Stimulated activated CD8-positive, alpha-beta memory T cell treated with anti-CD3 and anti-CD28 coated beads, Interleukin-15, amount 100 ng/mL, for 24 hours (primary cell): ENCODE data around the gene EIF2S2.

Experiments used
- DNase-seq: peaks from one replicate; pipeline ENCODE4 v3.0.0-alpha.2; 2020; ENCODE audit warnings: low read depth

Gene EIF2S2

DNA sequence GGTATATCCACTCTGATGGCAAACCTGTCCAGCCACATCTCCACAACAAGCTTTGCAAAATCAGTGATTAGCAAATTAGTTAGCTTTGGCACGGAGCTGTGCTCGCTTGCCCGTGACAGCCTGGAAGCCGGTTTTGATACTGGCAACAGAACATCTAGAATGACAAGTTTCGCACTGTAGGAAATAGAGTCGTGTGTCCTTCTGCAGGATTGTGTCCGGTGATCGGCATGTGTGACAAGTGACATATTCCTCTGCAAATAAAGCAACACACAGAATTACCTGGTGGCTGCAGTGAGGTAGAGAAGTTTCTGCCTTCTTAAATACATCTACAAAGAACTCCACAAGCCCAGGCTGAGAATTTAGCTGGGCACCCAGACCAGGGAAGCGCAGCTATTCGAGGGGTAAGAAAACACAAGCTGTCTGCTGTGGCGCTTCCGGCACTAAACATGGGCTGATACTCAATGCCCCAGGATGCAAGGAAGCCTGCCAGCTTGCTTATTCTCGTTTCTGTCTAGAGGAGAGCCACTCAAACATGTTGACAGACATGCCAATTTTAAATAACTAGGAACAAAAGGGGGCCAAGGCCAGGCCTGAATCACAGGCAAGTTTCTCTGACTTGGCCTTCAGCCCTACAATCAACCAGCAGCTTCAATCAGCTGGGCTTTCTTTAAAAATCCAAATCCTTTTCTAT lies 22.2 kb downstream of the EIF2S2 start:
- no peak for DNase-seq

DNA sequence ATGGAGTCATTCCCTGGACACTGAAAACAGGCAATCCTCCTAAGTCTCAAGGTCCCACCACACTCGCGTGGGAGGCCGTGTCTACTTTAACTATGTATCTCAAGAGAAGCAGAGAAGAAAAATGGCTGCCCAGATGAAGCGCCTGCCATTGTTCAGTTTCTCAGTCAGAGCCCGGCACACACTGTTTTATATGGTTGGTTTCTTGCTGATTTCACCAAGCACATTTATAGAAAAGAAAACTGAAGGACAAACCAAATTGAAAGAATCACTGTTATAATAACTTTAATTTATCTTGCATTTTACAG lies 22.9 kb downstream of the EIF2S2 start:
- DNase-seq: no peak

GRCh38 chr20:34088305-34089174 lies 23.5 kb downstream of the EIF2S2 start:
- no peak for DNase-seq

- DNase-seq: no peak
Measured at GRCh38 chr20:34085544-34086040, 26.5 kb downstream of the EIF2S2 start.

GRCh38 chr20:34084227-34084923 lies 27.7 kb downstream of the EIF2S2 start:
- DNase-seq: no peak

GRCh38 chr20:34083781-34084180 lies 28.3 kb downstream of the EIF2S2 start:
- no peak for DNase-seq

DNA sequence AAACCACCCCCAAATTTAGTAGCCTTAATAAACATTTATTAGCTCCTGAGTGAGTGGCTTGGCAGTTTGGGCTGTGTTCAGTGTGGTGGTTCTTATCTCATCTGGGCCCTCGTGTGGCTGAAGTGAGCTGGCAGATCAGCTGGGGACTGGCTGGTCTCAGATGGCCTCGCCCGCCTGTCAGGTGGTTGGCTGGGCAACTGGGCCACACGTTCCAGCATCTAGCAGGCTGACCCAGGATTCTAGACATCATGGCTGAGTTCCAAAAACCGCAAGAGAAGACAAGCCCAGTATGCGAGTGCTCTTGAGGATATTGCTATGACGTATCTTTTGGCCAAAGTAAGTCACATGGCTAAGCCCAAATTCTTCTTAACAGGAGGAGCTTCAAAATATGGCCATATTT lies 28.9 kb downstream of the EIF2S2 start:
- no peak for DNase-seq

- no peak for DNase-seq
Measured at GRCh38 chr20:34082232-34082887, 29.7 kb downstream of the EIF2S2 start.

DNA sequence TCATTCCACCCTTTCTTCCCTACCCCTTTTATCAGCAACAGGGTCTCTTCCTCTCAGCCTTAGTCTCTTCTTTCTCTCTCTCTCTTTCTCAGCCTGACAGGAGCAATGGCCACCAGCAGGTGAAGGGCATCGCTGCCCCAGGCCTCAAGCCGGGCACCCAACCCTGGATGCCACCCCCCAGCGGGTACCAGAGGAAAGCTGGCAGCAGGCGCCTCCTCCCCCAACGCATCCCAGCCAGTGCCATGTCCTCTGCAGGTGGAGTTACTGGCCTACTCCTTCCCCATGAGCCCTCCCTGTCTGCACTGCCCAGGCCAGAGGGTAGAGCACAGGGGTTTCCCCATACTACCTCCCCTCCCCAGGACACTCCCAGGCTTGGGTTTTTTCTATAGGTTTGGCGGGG lies 32.2 kb downstream of the EIF2S2 start:
- no peak for DNase-seq

GRCh38 chr20:34078540-34078939 lies 33.5 kb downstream of the EIF2S2 start:
- DNase-seq: no peak

DNA sequence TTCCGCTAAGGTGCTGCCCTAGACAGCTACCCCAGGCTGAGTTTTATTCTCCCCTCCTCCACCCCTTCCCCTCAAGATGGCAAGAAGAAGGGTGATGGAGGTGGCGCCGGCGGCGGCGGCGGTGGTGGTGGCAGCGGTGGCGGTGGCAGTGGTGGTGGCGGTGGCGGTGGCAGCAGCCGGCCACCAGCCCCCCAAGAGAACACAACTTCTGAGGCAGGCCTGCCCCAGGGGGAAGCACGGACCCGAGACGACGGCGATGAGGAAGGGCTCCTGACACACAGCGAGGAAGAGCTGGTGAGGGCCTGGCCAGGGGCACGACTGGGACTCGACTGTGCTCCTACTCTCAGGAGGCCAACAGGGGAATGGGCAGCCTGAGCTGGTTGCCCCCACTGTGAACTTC lies 35.1 kb downstream of the EIF2S2 start:
- DNase-seq: no peak

GRCh38 chr20:34075647-34076046 lies 36.4 kb downstream of the EIF2S2 start:
- no peak for DNase-seq

- no peak for DNase-seq
Measured at GRCh38 chr20:34074101-34074760, 37.8 kb downstream of the EIF2S2 start.

DNA sequence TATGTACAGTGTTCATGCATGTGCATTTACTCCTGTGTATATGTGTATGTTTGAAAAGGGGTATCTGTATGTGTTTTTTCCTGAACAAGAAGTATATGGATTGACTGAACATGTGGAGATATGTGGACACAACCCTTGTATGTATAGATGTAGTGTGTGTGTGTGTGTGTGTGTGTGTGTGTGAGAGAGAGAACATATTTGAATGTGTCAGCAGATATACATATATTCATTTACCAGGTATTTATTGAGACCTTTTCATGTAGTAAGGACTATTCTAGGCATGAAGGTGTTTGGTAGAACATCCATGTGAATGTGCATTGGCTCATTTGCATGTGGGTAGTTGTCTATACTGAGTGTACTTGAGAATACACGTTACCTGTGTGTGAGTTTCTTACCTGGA lies 39.3 kb downstream of the EIF2S2 start:
- no peak for DNase-seq

GRCh38 chr20:34072076-34072475 lies 40.0 kb downstream of the EIF2S2 start:
- no peak for DNase-seq

GRCh38 chr20:34070859-34071258 lies 41.2 kb downstream of the EIF2S2 start:
- DNase-seq: no peak

DNA sequence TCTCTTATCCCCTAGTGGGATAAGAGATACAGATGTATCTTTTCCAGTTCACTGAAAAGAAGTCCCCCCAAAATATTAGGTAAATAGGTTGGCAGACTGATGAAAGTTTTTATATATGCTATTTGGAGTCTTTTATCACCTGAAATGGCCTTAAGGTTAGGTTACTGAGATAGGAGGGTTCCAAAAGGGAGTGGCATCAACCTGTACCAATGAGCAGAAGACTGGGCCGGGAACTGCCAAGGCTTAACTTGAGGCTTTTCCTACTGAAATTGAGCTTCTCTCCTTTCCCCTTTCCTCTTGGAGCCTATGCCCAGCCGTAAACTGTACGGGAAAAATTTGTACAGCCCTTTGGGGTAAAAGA lies 42.0 kb downstream of the EIF2S2 start:
- no peak for DNase-seq

DNA sequence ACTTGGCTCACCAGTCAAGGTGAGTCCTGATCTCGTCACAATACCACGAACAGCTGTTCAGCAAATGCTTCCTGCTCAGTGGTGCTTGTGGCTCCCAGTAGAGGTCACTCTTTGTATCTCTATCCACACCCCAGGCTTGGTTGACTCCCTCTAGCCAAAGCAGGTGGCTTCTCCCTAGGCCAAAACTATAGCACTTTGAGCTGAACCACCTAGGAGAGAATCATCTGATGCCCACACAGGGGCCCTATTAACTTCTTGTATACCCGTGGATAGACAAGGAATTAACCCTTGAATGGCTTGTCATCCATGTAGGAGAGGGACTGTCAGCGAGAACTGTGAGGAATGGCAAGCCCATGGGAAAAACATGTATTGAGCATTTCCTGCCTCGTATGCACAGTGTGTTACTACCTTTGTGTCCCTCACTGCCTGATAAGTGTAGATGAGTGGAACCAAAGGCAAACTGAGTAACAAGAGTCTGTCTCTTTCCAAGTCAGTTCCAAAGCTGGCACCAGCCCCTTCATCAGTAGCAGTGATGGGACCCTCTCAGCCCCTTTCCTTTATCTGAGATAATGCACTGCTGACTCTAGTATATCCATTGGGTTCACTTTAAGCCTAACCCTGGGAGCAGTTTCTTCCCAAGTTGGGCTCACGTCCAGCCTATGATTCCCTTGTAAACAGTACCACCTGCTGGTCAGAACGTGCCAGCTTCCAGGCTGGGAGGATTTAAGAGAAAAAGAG lies 42.5 kb downstream of the EIF2S2 start:
- no peak for DNase-seq

GRCh38 chr20:34068001-34068400 lies 44.0 kb downstream of the EIF2S2 start:
- DNase-seq: no peak

DNA sequence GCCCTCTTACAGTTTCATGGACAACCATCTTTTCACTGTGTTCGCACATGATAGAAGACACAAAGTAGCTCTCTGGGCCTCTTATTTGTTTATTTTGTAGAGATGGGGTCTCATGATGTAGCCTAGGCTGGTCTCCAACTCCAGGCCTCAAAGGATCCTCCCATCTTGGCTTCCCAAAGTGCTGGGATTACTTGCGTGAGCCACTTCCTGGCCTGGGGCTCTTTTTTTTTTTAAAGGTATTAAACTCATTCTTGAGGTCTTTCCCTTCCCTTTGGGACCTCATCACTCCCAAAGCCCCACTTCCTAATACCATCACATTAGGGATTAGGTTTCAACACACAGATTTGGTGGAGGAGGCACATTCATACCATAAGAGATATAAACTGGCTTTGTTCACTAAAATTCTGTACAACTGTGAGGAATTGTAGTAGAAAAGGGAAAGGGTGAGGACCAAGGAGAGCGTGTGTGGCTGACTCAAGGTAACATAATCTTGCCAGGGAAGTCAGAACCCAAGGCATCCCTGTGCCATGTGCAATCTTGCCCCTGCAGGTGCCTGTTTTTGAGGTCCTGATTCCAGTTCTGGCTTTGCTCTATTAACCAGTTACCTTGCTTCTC lies 45.5 kb downstream of the EIF2S2 start:
- no peak for DNase-seq

- DNase-seq: no peak
Measured at GRCh38 chr20:34065260-34065659, 46.8 kb downstream of the EIF2S2 start.
